Measurements from ENCODE around the gene ROBO4. TPM values are rescaled to one million over a fixed set of nuclear protein-coding genes. Genes with fewer than 3 reads are reported as not detected.

The ROBO4 gene
- total RNA-seq, 6 experiments from 2014 or later: 3.6 to 18.8 (median 9.0) TPM

- Histone ChIP-seq H3K9me3 (no peaks in the 10 kb centered on the region), H3K27me3 (peaks cover 7 to 32% of the 10 kb centered on the region in 2 donors), H3K4me1 (peaks cover 0 to 25% (median 3%) of the 10 kb centered on the region in 4 donors), H3K36me3 (no peaks in the 10 kb centered on the region), H3K4me3 (peak overlapping the region in 1 of 3 donors; percentile 24), H3K27ac (no peak overlapping the region)
- peak; percentile 71 to 79 (median 75) for ATAC-seq
- intact Hi-C loops (cut with DNase I): loop anchor here in 1 of 2 donors (10.0 kb wide), 1 partner anchor 218 kb away; no protein-coding TSS in a partner anchor
- peak in 2 of 3 donors; percentile 3 to 52 for DNase-seq
- TF ChIP-seq POLR2A (IDR thresholded peaks at IDR 0.05) (no peak), CTCF (IDR thresholded peaks at IDR 0.05) (no peak)
- 2% methylated on average over 13 of the region's 31 CpGs for WGBS (ENCODE audit: insufficient coverage, low coverage, low lambda C conversion rate, missing lambda C conversion rate)
Observed at GRCh38 chr11:124863137-124863825, 34.4 kb downstream of the ROBO4 start.

- no peaks in the 10 kb centered on the region for H3K36me3 ChIP-seq
- no peak for ATAC-seq
- intact Hi-C loops (cut with DNase I): loop anchor here in 1 of 2 donors (10.0 kb wide), 1 partner anchor 217 kb away; no protein-coding TSS in a partner anchor
Observed at GRCh38 chr11:124861670-124862069, 36.0 kb downstream of the ROBO4 start.

GRCh38 chr11:124859171-124859570, 38.5 kb downstream of the ROBO4 start:
- no peaks in the 10 kb centered on the region for H3K9me3 ChIP-seq
- H3K27ac ChIP-seq: no peak overlapping the region
- H3K4me1 ChIP-seq: peaks cover 0 to 10% (median 3%) of the 10 kb centered on the region in 4 donors
- ATAC-seq: no peak
- intact Hi-C loops (cut with DNase I): no loop called here
- H3K36me3 ChIP-seq: no peaks in the 10 kb centered on the region
- 52% methylated on average over 2 of the region's 2 CpGs for WGBS (ENCODE audit: insufficient coverage, low coverage, low lambda C conversion rate, missing lambda C conversion rate)
- TF ChIP-seq CTCF (IDR thresholded peaks at IDR 0.05) (no peak), POLR2A (IDR thresholded peaks at IDR 0.05) (no peak)
- peaks cover 0 to 11% of the 10 kb centered on the region in 2 donors for H3K27me3 ChIP-seq
- no peak overlapping the region for H3K4me3 ChIP-seq
- no peak for DNase-seq

More at GRCh38 chr11:124861670-124862069, 36.0 kb downstream of the ROBO4 start:
- Histone ChIP-seq H3K4me3 (no peak overlapping the region), H3K27ac (no peak overlapping the region), H3K4me1 (peaks cover 0 to 21% (median 3%) of the 10 kb centered on the region in 4 donors), H3K9me3 (no peaks in the 10 kb centered on the region), H3K27me3 (peaks cover 3 to 23% of the 10 kb centered on the region in 2 donors)
- 8% methylated on average over 2 of the region's 4 CpGs for WGBS (ENCODE audit: insufficient coverage, low coverage, low lambda C conversion rate, missing lambda C conversion rate)
- DNase-seq: no peak
- TF ChIP-seq POLR2A (IDR thresholded peaks at IDR 0.05) (no peak), CTCF (IDR thresholded peaks at IDR 0.05) (no peak)

GRCh38 chr11:124846070-124846673, 51.5 kb downstream of the ROBO4 start:
- intact Hi-C loops (cut with DNase I): loop anchor here in 1 of 2 donors (10.0 kb wide), 1 partner anchor 191 kb away; no protein-coding TSS in a partner anchor
- TF ChIP-seq POLR2A (IDR thresholded peaks at IDR 0.05) (no peak), CTCF (IDR thresholded peaks at IDR 0.05) (no peak)
- Histone ChIP-seq H3K9me3 (no peaks in the 10 kb centered on the region), H3K27me3 (peaks cover 2 to 12% of the 10 kb centered on the region in 2 donors), H3K4me3 (no peak overlapping the region), H3K27ac (no peak overlapping the region), H3K4me1 (no peaks in the 10 kb centered on the region), H3K36me3 (no peaks in the 10 kb centered on the region)
- 8% methylated on average over 7 of the region's 11 CpGs for WGBS (ENCODE audit: insufficient coverage, low coverage, low lambda C conversion rate, missing lambda C conversion rate)
- DNase-seq (no peak), ATAC-seq (no peak)

All from right lobe of liver (tissue), 6 donors.